Measurements from ENCODE around the gene SLC2A9.
"Not testable (repeated sequence)": the region's sequence is repeated elsewhere in the genome, so short reads cannot be mapped to it uniquely, and the experiment has no call there.

The SLC2A9 gene

GRCh38 chr4:9820343-9820742 lies 201.0 kb downstream of the SLC2A9 start:
- DNase-seq (ENCODE audit: low read depth), result no peak

- no peak for DNase-seq (ENCODE audit: low read depth)
Measured at GRCh38 chr4:9816285-9816684, 205.0 kb downstream of the SLC2A9 start.

GRCh38 chr4:9812501-9813340 lies 208.6 kb downstream of the SLC2A9 start:
- DNase-seq (ENCODE audit: low read depth), result no peak

- no peak for DNase-seq (ENCODE audit: low read depth)
Measured at GRCh38 chr4:9811806-9812205, 209.5 kb downstream of the SLC2A9 start.

- DNase-seq (ENCODE audit: low read depth), result no peak
Measured at GRCh38 chr4:9808077-9808476, 213.2 kb downstream of the SLC2A9 start.

GRCh38 chr4:9804918-9805317 lies 216.4 kb downstream of the SLC2A9 start:
- no peak for DNase-seq (ENCODE audit: low read depth)

- no peak for DNase-seq (ENCODE audit: low read depth)
Measured at GRCh38 chr4:9800848-9801247, 220.4 kb downstream of the SLC2A9 start.

- DNase-seq (ENCODE audit: low read depth), result not testable (repeated sequence)
Measured at GRCh38 chr4:9796641-9797040, 224.7 kb downstream of the SLC2A9 start.

GRCh38 chr4:9792381-9792780 lies 228.9 kb downstream of the SLC2A9 start:
- no peak for DNase-seq (ENCODE audit: low read depth)

- not testable (repeated sequence) for DNase-seq (ENCODE audit: low read depth)
Measured at GRCh38 chr4:9785891-9786290, 235.4 kb downstream of the SLC2A9 start.

- no peak for DNase-seq (ENCODE audit: low read depth)
Measured at GRCh38 chr4:9782136-9782436, 239.2 kb downstream of the SLC2A9 start.

- no peak for DNase-seq (ENCODE audit: low read depth)
Measured at GRCh38 chr4:9781343-9782135, 239.8 kb downstream of the SLC2A9 start, which contains the start of gene DRD5. Gene DRD5, plus strand, starts transcription at chr4:9781634. Its CDS starts 396 bp downstream, at chr4:9782030.
